ENCODE measurements around the gene TAS2R43. TPM values are rescaled to one million over a fixed set of nuclear protein-coding genes. Genes with fewer than 3 reads are reported as not detected.
A peak's percentile ranks its signal among the peaks of the same experiment; 100 is the strongest.
"Not testable (repeated sequence)": the region's sequence is repeated elsewhere in the genome, so short reads cannot be mapped to it uniquely, and the experiment has no call there.

Gene TAS2R43
- total and polyA plus RNA-seq, 4 experiments from 2014 or later, result 0.20 to 0.67 (median 0.35) TPM; not detected in 1

GRCh38 chr12:11069854-11070365 is 22.2 kb downstream of the TAS2R43 start:
- DNase-seq, result peak in 1 of 5 donors; percentile 37
- Mint-ChIP-seq H3K4me3 (no peak overlapping the region), H3K4me1 (peaks cover 0 to 6% (median 2%) of the 10 kb centered on the region in 4 donors), H3K36me3 (peaks cover 8 to 15% of the 10 kb centered on the region in 2 donors), H3K9me3 (peaks cover 0 to 2% (median 0%) of the 10 kb centered on the region in 8 donors), H3K27me3 (no peaks in the 10 kb centered on the region), H3K27ac (no peak overlapping the region)
- Histone ChIP-seq H3K36me3 (ENCODE audit: insufficient read depth, low read length) (no peaks in the 10 kb centered on the region), H3K9me3 (ENCODE audit: control insufficient read depth in 1 of 2, low read length in 2 of 2) (no peaks in the 10 kb centered on the region), H3K27me3 (ENCODE audit: insufficient read depth, low read length) (no peaks in the 10 kb centered on the region), H3K4me3 (ENCODE audit: low read length in 2 of 2) (no peak overlapping the region), H3K27ac (ENCODE audit: low read depth, low read length) (no peak overlapping the region), H3K4me1 (ENCODE audit: insufficient read depth, low read length) (no peaks in the 10 kb centered on the region)
- ChIA-PET CTCF (ENCODE audit: partially characterized antibody) (no interaction called here), POLR2A (ENCODE audit: partially characterized antibody) (interaction anchor here (0.6 kb wide), 1 partner anchor 50 kb away, joined by 3 read pairs; no protein-coding TSS in a partner anchor)
- intact Hi-C loops (cut with micrococcal nuclease), result no loop called here

GRCh38 chr12:11067514-11067913 is 24.6 kb downstream of the TAS2R43 start:
- Histone ChIP-seq H3K4me1 (ENCODE audit: insufficient read depth, low read length) (no peaks in the 10 kb centered on the region), H3K9me3 (ENCODE audit: control insufficient read depth in 1 of 2, low read length in 2 of 2) (no peaks in the 10 kb centered on the region), H3K4me3 (ENCODE audit: low read length in 2 of 2) (no peak overlapping the region), H3K27ac (ENCODE audit: low read depth, low read length) (no peak overlapping the region), H3K27me3 (ENCODE audit: insufficient read depth, low read length) (no peaks in the 10 kb centered on the region), H3K36me3 (ENCODE audit: insufficient read depth, low read length) (no peaks in the 10 kb centered on the region)
- DNase-seq, result peak in 1 of 5 donors; percentile 25
- CTCF ChIA-PET (ENCODE audit: partially characterized antibody), result no interaction called here
- Mint-ChIP-seq H3K4me3 (no peak overlapping the region), H3K9me3 (peaks cover 0 to 2% (median 0%) of the 10 kb centered on the region in 8 donors), H3K4me1 (peaks cover 0 to 9% (median 5%) of the 10 kb centered on the region in 4 donors), H3K27ac (no peak overlapping the region), H3K27me3 (no peaks in the 10 kb centered on the region), H3K36me3 (peaks cover 5 to 11% of the 10 kb centered on the region in 2 donors)
- intact Hi-C loops (cut with micrococcal nuclease), result no loop called here
- POLR2A ChIA-PET (ENCODE audit: partially characterized antibody), result interaction anchor here (1.2 kb wide), 1 partner anchor 104 kb away, joined by 3 read pairs; no protein-coding TSS in a partner anchor

GRCh38 chr12:11062194-11062593 is 29.9 kb downstream of the TAS2R43 start, which contains the start of gene TAS2R46:
TAS2R46 (minus strand) TSS chr12:11062294; CDS start chr12:11062294, 0 bp downstream.
- H3K27me3 ChIP-seq (ENCODE audit: insufficient read depth, low read length); H3K9me3 Mint-ChIP-seq; H3K27ac ChIP-seq (ENCODE audit: low read depth, low read length); H3K4me3 Mint-ChIP-seq; POLR2A ChIA-PET (ENCODE audit: partially characterized antibody); H3K4me3 ChIP-seq (ENCODE audit: low read length in 2 of 2); H3K4me1 ChIP-seq (ENCODE audit: insufficient read depth, low read length); CTCF ChIA-PET (ENCODE audit: partially characterized antibody); H3K9me3 ChIP-seq (ENCODE audit: control insufficient read depth in 1 of 2, low read length in 2 of 2); H3K27ac Mint-ChIP-seq; intact Hi-C loops (cut with micrococcal nuclease); H3K36me3 ChIP-seq (ENCODE audit: insufficient read depth, low read length); H3K27me3 Mint-ChIP-seq; DNase-seq: not testable (repeated sequence)
- H3K4me1 Mint-ChIP-seq, result peaks cover 5 to 15% (median 12%) of the 10 kb centered on the region in 4 donors
- H3K36me3 Mint-ChIP-seq, result peaks cover 4 to 17% of the 10 kb centered on the region in 2 donors

GRCh38 chr12:11059784-11060183 is 32.3 kb downstream of the TAS2R43 start:
- Mint-ChIP-seq H3K9me3 (peaks cover 0 to 3% (median 0%) of the 10 kb centered on the region in 8 donors), H3K36me3 (peaks cover 9 to 27% of the 10 kb centered on the region in 2 donors), H3K27ac (no peak overlapping the region), H3K4me3 (no peak overlapping the region), H3K4me1 (peaks cover 5 to 19% (median 9%) of the 10 kb centered on the region in 4 donors), H3K27me3 (no peaks in the 10 kb centered on the region)
- no peak for DNase-seq
- H3K9me3 ChIP-seq (ENCODE audit: control insufficient read depth in 1 of 2, low read length in 2 of 2), result no peaks in the 10 kb centered on the region
- H3K36me3 ChIP-seq (ENCODE audit: insufficient read depth, low read length), result no peaks in the 10 kb centered on the region
- ChIA-PET CTCF (ENCODE audit: partially characterized antibody) (no interaction called here), POLR2A (ENCODE audit: partially characterized antibody) (no interaction called here)
- H3K4me1 ChIP-seq (ENCODE audit: insufficient read depth, low read length), result no peaks in the 10 kb centered on the region
- intact Hi-C loops (cut with micrococcal nuclease), result no loop called here
- no peaks in the 10 kb centered on the region for H3K27me3 ChIP-seq (ENCODE audit: insufficient read depth, low read length)
- H3K4me3 ChIP-seq (ENCODE audit: low read length in 2 of 2), result no peak overlapping the region
- H3K27ac ChIP-seq (ENCODE audit: low read depth, low read length), result no peak overlapping the region

GRCh38 chr12:11059041-11059440 is 33.1 kb downstream of the TAS2R43 start:
- Mint-ChIP-seq H3K9me3 (peaks cover 0 to 3% (median 0%) of the 10 kb centered on the region in 8 donors), H3K36me3 (peaks cover 11 to 27% of the 10 kb centered on the region in 2 donors), H3K27ac (no peak overlapping the region), H3K4me1 (peaks cover 4 to 17% (median 9%) of the 10 kb centered on the region in 4 donors), H3K4me3 (no peak overlapping the region), H3K27me3 (no peaks in the 10 kb centered on the region)
- no peak for DNase-seq
- no peaks in the 10 kb centered on the region for H3K36me3 ChIP-seq (ENCODE audit: insufficient read depth, low read length)
- CTCF ChIA-PET (ENCODE audit: partially characterized antibody), result no interaction called here
- POLR2A ChIA-PET (ENCODE audit: partially characterized antibody), result no interaction called here
- intact Hi-C loops (cut with micrococcal nuclease), result no loop called here
- H3K27me3 ChIP-seq (ENCODE audit: insufficient read depth, low read length), result no peaks in the 10 kb centered on the region
- no peaks in the 10 kb centered on the region for H3K4me1 ChIP-seq (ENCODE audit: insufficient read depth, low read length)
- H3K27ac ChIP-seq (ENCODE audit: low read depth, low read length), result no peak overlapping the region
- no peak overlapping the region for H3K4me3 ChIP-seq (ENCODE audit: low read length in 2 of 2)
- H3K9me3 ChIP-seq (ENCODE audit: control insufficient read depth in 1 of 2, low read length in 2 of 2), result no peaks in the 10 kb centered on the region

- Mint-ChIP-seq H3K9me3 (peaks cover 0 to 28% (median 12%) of the 10 kb centered on the region in 8 donors), H3K36me3 (peaks cover 25 to 52% of the 10 kb centered on the region in 2 donors), H3K4me1 (peaks cover 0 to 4% (median 2%) of the 10 kb centered on the region in 4 donors), H3K27me3 (no peaks in the 10 kb centered on the region), H3K27ac (no peak overlapping the region), H3K4me3 (no peak overlapping the region)
- H3K4me3 ChIP-seq (ENCODE audit: low read length in 2 of 2), result no peak overlapping the region
- DNase-seq, result no peak
- no peaks in the 10 kb centered on the region for H3K36me3 ChIP-seq (ENCODE audit: insufficient read depth, low read length)
- H3K9me3 ChIP-seq (ENCODE audit: control insufficient read depth in 1 of 2, low read length in 2 of 2), result no peaks in the 10 kb centered on the region
- H3K27me3 ChIP-seq (ENCODE audit: insufficient read depth, low read length), result no peaks in the 10 kb centered on the region
- no peak overlapping the region for H3K27ac ChIP-seq (ENCODE audit: low read depth, low read length)
- intact Hi-C loops (cut with micrococcal nuclease), result loop anchor here (1.0 kb wide), 1 partner anchor 29 kb away; no protein-coding TSS in a partner anchor
- H3K4me1 ChIP-seq (ENCODE audit: insufficient read depth, low read length), result no peaks in the 10 kb centered on the region
- POLR2A ChIA-PET (ENCODE audit: partially characterized antibody), result no interaction called here
- CTCF ChIA-PET (ENCODE audit: partially characterized antibody), result no interaction called here
Measured at GRCh38 chr12:11055306-11055705, 36.8 kb downstream of the TAS2R43 start.

- H3K4me3 Mint-ChIP-seq; H3K4me1 Mint-ChIP-seq; H3K9me3 ChIP-seq (ENCODE audit: control insufficient read depth in 1 of 2, low read length in 2 of 2); H3K36me3 ChIP-seq (ENCODE audit: insufficient read depth, low read length); H3K27me3 Mint-ChIP-seq; DNase-seq; H3K27me3 ChIP-seq (ENCODE audit: insufficient read depth, low read length); H3K4me3 ChIP-seq (ENCODE audit: low read length in 2 of 2); POLR2A ChIA-PET (ENCODE audit: partially characterized antibody); intact Hi-C loops (cut with micrococcal nuclease); H3K27ac ChIP-seq (ENCODE audit: low read depth, low read length); H3K27ac Mint-ChIP-seq; CTCF ChIA-PET (ENCODE audit: partially characterized antibody); H3K4me1 ChIP-seq (ENCODE audit: insufficient read depth, low read length): not testable (repeated sequence)
- H3K36me3 Mint-ChIP-seq, result peaks cover 45 to 57% of the 10 kb centered on the region in 2 donors
- H3K9me3 Mint-ChIP-seq, result peaks cover 0 to 32% (median 15%) of the 10 kb centered on the region in 8 donors
Measured at GRCh38 chr12:11049806-11050531, 42.1 kb downstream of the TAS2R43 start.
